ENCODE results near the gene TXNDC11.

TXNDC11 gene

GRCh38 chr16:11762431-11762830 lies 19.8 kb upstream of the TXNDC11 start:
- TF ChIP-seq, protein P1, sequence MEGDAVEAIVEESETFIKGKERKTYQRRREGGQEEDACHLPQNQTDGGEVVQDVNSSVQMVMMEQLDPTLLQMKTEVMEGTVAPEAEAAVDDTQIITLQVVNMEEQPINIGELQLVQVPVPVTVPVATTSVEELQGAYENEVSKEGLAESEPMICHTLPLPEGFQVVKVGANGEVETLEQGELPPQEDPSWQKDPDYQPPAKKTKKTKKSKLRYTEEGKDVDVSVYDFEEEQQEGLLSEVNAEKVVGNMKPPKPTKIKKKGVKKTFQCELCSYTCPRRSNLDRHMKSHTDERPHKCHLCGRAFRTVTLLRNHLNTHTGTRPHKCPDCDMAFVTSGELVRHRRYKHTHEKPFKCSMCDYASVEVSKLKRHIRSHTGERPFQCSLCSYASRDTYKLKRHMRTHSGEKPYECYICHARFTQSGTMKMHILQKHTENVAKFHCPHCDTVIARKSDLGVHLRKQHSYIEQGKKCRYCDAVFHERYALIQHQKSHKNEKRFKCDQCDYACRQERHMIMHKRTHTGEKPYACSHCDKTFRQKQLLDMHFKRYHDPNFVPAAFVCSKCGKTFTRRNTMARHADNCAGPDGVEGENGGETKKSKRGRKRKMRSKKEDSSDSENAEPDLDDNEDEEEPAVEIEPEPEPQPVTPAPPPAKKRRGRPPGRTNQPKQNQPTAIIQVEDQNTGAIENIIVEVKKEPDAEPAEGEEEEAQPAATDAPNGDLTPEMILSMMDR (IDR thresholded peaks at IDR 0.05; ENCODE audit: insufficient read depth, low read depth, low read length, missing control alignments), result no peak
- DNase-seq (ENCODE audit: low read depth), result peak; percentile 30

GRCh38 chr16:11759997-11760396 lies 17.3 kb upstream of the TXNDC11 start:
- H3K4me3 ChIP-seq (ENCODE audit: low read length), result no peak overlapping the region
- TF ChIP-seq, protein P1 (IDR thresholded peaks at IDR 0.05; ENCODE audit: insufficient read depth, low read depth, low read length, missing control alignments), result no peak
- no peak for DNase-seq (ENCODE audit: low read depth)

More at GRCh38 chr16:11762431-11762830, 19.8 kb upstream of the TXNDC11 start:
- H3K4me3 ChIP-seq (ENCODE audit: low read length), result no peak overlapping the region

DNA sequence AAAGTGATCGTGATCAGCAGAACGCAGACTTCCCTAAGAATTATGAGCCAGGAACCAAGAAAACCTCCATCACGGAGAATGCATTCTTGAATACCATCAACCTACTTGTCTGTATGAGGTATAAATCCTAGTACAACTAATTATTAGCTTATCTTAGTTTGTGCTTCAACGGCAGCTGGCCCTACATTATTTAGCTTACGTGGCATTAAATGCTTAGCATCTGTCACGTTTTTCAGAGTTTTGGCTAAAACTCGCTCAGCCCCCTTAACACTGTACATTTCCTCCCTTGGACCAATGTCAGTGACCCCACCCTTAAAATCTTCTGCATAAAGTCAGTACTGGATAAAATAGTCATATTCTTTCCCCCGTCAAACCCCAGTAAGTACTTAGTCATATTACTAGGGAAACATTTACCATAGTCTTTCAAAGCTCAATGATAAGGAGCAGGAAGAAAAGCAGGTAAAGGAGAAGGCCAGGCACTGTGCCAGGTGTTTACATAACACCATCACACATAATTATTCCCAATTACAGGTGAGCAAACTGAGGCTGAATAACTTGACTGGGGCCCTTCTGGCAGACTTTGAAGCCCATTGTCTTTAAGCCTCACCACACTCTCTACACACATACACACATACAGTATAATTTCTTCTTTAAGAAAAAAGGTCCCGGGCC lies 16.6 kb upstream of the TXNDC11 start:
- TF ChIP-seq, protein P1 (IDR thresholded peaks at IDR 0.05; ENCODE audit: insufficient read depth, low read depth, low read length, missing control alignments), result no peak
- no peak overlapping the region for H3K4me3 ChIP-seq (ENCODE audit: low read length)
- no peak for DNase-seq (ENCODE audit: low read depth)

DNA sequence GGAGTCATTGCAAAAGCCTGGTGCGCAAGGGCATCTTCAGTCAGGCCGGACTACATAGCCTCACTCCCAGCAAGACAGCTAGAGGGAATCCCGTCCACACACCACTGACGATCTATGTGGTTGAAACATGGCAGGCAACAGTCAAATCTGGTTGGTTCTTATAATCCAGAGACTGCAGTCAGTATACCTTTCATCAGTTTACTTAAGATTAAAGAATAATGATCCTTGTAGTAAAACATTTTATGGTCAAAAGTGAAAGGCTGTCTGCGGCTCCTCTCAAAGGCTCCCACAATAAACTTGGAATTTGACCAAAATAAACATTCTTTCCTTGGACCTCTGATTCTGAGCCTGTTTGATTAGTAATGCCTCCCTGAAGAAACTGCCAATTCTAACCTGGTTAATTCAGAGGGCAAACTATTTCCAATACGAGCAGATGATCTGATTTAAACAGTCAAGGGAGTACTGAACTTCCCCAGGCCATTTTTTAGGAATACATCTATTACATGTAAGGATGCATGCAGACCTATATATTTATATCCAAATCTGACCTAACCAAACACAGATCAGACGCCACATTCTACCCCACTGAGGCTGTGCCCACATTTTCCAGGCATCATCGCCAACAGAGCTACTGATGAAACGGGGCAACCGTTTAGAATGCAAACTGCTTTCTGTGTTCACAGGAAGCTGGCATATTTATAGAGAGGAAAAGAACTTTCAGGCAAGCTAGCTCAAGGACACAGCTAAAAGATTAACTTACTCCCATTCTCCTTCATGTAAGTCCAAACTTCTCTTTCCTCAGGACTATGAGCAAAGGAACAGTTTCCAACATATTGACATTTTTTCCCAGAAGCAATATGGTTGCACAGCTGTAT lies 15.3 kb upstream of the TXNDC11 start:
- TF ChIP-seq, protein P1 (IDR thresholded peaks at IDR 0.05; ENCODE audit: insufficient read depth, low read depth, low read length, missing control alignments), result no peak
- H3K4me3 ChIP-seq (ENCODE audit: low read length), result no peak overlapping the region
- no peak for DNase-seq (ENCODE audit: low read depth)

DNA sequence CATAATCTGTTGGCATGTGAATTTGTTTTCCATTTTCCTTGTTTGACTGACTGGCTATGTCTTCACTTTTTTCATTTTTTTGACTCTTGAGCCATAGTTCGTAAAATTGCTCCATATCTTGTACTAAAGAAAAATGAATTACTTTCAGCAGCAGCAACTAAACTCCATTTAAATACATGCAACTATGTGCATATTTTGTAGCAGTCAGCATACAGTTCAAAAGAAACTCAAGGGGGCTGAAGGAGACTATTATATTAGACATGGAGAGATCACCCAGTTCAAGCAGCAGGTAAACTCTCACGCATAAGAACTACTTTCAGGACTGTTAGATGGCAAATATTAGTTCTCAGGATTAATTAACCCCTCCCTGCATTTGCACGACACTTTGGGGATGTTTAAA lies 13.6 kb upstream of the TXNDC11 start:
- no peak for DNase-seq (ENCODE audit: low read depth)
- H3K4me3 ChIP-seq (ENCODE audit: low read length), result no peak overlapping the region
- TF ChIP-seq, protein P1 (IDR thresholded peaks at IDR 0.05; ENCODE audit: insufficient read depth, low read depth, low read length, missing control alignments), result no peak

DNA sequence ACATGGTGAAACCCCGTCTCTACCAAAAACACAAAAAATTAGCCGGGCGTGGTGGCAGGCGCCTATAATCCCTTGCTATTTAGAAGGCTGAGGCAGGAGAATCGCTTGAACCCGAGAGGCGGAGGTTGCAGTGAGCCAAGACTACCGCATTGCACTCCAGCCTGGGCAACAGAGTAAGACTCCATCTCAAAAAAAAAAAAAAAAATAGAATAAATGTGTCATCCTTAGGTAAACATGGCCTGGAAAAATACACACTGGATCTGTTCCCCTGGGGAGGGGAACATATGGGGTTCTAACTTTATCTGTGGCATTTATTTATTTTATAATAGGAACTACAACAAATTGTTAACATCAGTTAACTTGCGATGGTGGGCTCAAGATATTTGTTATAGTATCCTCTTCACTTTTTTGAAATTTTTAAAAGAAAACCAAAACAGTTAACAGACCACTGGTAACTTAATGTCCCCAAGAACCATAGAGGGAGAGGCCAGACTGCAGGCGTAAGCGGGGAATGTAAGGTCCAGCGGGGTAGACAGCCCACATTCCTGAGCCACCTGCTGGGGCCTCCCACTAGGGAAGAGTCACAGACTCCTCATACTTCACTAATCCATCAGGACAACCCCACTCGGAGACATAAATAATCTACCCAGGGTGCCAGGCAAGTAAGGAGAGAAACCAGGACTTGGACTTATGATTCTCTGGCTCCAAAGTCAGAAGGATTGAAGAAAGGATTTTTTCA lies 12.5 kb upstream of the TXNDC11 start:
- H3K4me3 ChIP-seq (ENCODE audit: low read length), result no peak overlapping the region
- TF ChIP-seq, protein P1 (IDR thresholded peaks at IDR 0.05; ENCODE audit: insufficient read depth, low read depth, low read length, missing control alignments), result no peak

More for the DNA sequence above, 12.5 kb upstream of the TXNDC11 start:
- no peak for DNase-seq (ENCODE audit: low read depth)
